Mesodermal cell (in vitro differentiated cells): Measurements from ENCODE around the gene FGFR2.

Experiments
- H3K27ac ChIP-seq: 2 replicates; pipeline ENCODE4 v1.7.0; 2013; ENCODE audit warnings: mild to moderate bottlenecking, low read depth, low read length, moderate library complexity; ENCODE audit not compliant: severe bottlenecking
- H3K36me3 ChIP-seq: 2 replicates; pipeline ENCODE4 v1.7.1; 2013; ENCODE audit warnings: mild to moderate bottlenecking, low read length, moderate library complexity; ENCODE audit not compliant: control insufficient read depth, insufficient read depth
- H3K4me1 ChIP-seq: one replicate; pipeline ENCODE4 v1.7.1; 2013; ENCODE audit warnings: mild to moderate bottlenecking, low read length; ENCODE audit not compliant: insufficient read depth, control insufficient read depth, poor library complexity, severe bottlenecking
- H3K4me3 ChIP-seq: 2 replicates; pipeline ENCODE4 v1.7.0; 2013; ENCODE audit warnings: low read length, control low read depth, mild to moderate bottlenecking; ENCODE audit not compliant: insufficient read depth, poor library complexity, severe bottlenecking; ENCODE audit errors: extremely low read depth
- H3K9me3 ChIP-seq: 2 replicates; pipeline ENCODE4 v1.7.1; 2013; ENCODE audit warnings: mild to moderate bottlenecking, low read length, moderate library complexity; ENCODE audit not compliant: control insufficient read depth
- WGBS, 2 experiments: methylation state at CpG; one replicate each; pipeline ENCODE4 v1.1.5; 2013; ENCODE audit warnings: missing lambda C conversion rate in 2 of 2; ENCODE audit not compliant: insufficient coverage in 2 of 2; 5-methylcytosine and 5-hydroxymethylcytosine counted together

FGFR2 gene

GRCh38 chr10:121433965-121434364 lies 164.3 kb downstream of the FGFR2 start:
- Histone ChIP-seq H3K27ac (no peak overlapping the region), H3K9me3 (no peaks in the 10 kb centered on the region), H3K36me3 (no peaks in the 10 kb centered on the region), H3K4me3 (no peak overlapping the region), H3K4me1 (peaks cover 44% of the 10 kb centered on the region)
- 82 to 86% methylated on average over 1 to 4 of the region's 7 CpGs for WGBS, 2 experiments

- no peak overlapping the region for H3K4me3 ChIP-seq
- peaks cover 3% of the 10 kb centered on the region for H3K4me1 ChIP-seq
- no peaks in the 10 kb centered on the region for H3K36me3 ChIP-seq
- WGBS, 2 experiments = 86% methylated on average over 1 of the region's 1 CpG; no CpG with 5 or more reads in 1 of the 2 experiments
- H3K27ac ChIP-seq = no peak overlapping the region
- H3K9me3 ChIP-seq = no peaks in the 10 kb centered on the region
These were observed 169.4 kb downstream of the FGFR2 start for GRCh38 chr10:121428867-121429266.
